ENCODE data around the gene STN1. TPM values are rescaled to one million over a fixed set of nuclear protein-coding genes. Genes with fewer than 3 reads are reported as not detected.

The STN1 gene
- total and polyA plus RNA-seq, 9 of the 15 experiments (the other 6 are each of a cell fraction or from before 2014, with no cell fraction given), result 9.1 to 19.6 (median 13.8) TPM

DNA sequence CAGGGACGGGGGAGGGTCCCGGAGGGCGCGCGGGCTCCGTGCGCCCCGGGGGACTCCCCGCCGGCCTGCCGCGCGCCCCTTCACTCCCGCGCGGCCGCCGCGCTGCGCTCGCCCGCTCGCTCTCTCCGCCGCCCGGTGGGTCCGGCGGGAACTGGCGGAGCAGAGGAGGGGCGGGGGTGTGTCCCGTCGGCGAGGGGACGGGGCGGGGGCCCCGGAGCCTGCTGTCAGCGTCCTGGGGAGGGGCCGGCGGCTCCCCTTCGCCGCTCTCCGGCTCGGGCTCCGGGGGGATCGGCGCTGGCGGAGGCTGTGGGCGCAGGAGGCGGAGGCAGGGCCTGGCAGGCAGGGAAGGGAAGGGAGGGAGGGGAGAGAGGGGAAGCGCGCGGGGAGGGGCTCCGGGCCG lies 62.6 kb downstream of the STN1 start, which contains the start of gene SH3PXD2A:
TSS of gene SH3PXD2A (minus strand) at position 153 of the 400 bp plus-strand sequence. CDS start 310 bp downstream, outside the sequence.
- in situ Hi-C loops (cut with MboI), result loop anchor here (25.0 kb wide), 1 partner anchor 268 kb away; no protein-coding TSS in a partner anchor

More for the DNA sequence above, 62.6 kb downstream of the STN1 start, which contains the start of gene SH3PXD2A:
- ChIA-PET CTCF (ENCODE audit: low intra/inter-chr PET ratio) (no interaction called here), POLR2A (no interaction called here)
- no peaks in the 10 kb centered on the region for H3K79me2 ChIP-seq (ENCODE audit: control insufficient read depth, insufficient read depth, low read length)
- FAIRE-seq (no peak), DNase-seq (ENCODE audit: extremely low read depth in 1 of 4, low spot score in 3 of 4) (peak in 2 of 4 experiments; percentile 15 to 17), ATAC-seq (no peak)
- H3K9me3 ChIP-seq (replicated peaks; ENCODE audit: control insufficient read depth, insufficient read depth, low read depth, low read length), result no peaks in the 10 kb centered on the region
- TF ChIP-seq ATF7 (IDR thresholded peaks at IDR 0.05) (no peak), ZNF354B (CRISPR knock-in tag; IDR thresholded peaks at IDR 0.05) (no peak)
- TF ChIP-seq, protein P1, sequence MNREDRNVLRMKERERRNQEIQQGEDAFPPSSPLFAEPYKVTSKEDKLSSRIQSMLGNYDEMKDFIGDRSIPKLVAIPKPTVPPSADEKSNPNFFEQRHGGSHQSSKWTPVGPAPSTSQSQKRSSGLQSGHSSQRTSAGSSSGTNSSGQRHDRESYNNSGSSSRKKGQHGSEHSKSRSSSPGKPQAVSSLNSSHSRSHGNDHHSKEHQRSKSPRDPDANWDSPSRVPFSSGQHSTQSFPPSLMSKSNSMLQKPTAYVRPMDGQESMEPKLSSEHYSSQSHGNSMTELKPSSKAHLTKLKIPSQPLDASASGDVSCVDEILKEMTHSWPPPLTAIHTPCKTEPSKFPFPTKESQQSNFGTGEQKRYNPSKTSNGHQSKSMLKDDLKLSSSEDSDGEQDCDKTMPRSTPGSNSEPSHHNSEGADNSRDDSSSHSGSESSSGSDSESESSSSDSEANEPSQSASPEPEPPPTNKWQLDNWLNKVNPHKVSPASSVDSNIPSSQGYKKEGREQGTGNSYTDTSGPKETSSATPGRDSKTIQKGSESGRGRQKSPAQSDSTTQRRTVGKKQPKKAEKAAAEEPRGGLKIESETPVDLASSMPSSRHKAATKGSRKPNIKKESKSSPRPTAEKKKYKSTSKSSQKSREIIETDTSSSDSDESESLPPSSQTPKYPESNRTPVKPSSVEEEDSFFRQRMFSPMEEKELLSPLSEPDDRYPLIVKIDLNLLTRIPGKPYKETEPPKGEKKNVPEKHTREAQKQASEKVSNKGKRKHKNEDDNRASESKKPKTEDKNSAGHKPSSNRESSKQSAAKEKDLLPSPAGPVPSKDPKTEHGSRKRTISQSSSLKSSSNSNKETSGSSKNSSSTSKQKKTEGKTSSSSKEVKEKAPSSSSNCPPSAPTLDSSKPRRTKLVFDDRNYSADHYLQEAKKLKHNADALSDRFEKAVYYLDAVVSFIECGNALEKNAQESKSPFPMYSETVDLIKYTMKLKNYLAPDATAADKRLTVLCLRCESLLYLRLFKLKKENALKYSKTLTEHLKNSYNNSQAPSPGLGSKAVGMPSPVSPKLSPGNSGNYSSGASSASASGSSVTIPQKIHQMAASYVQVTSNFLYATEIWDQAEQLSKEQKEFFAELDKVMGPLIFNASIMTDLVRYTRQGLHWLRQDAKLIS (CRISPR knock-in tag; IDR thresholded peaks at IDR 0.05), result no peak
- no peak within 1 kb of the TSS for H3K4me2 ChIP-seq (ENCODE audit: insufficient read depth, low read length)
- peaks cover 7 to 41% of the 10 kb centered on the region in 2 experiments for H3K27me3 ChIP-seq (ENCODE audit: control insufficient read depth in 2 of 2, insufficient read depth in 2 of 2, low read length in 2 of 2)
- no peak within 1 kb of the TSS for H2AFZ ChIP-seq (ENCODE audit: low read depth, low read length)
- no peaks in the 10 kb centered on the region for H3K36me3 ChIP-seq (ENCODE audit: control insufficient read depth, insufficient read depth, low read length)
- 13% methylated on average over 8 of the region's 54 CpGs for WGBS (ENCODE audit: insufficient coverage, low coverage, missing lambda C conversion rate)
- H3K9me1 ChIP-seq (ENCODE audit: control insufficient read depth, insufficient read depth, low read length), result no peaks in the 10 kb centered on the region
- H3K4me1 ChIP-seq (replicated peaks in 1 of 2; ENCODE audit: control insufficient read depth in 2 of 2, insufficient read depth in 2 of 2, low read length in 2 of 2), result peaks cover 0 to 7% of the 10 kb centered on the region in 2 experiments; a peak in 1 of 5 replicates
- H3K9ac ChIP-seq (ENCODE audit: insufficient read depth in 1 of 2, low read depth in 2 of 2, low read length in 2 of 2), result no peak within 1 kb of the TSS
- intact Hi-C loops (cut with micrococcal nuclease), result loop anchor here (5.0 kb wide), 1 partner anchor 123 kb away; no protein-coding TSS in a partner anchor
- BruUV-seq (replicated peaks), result no TSS peak
- H4K20me1 ChIP-seq (replicated peaks; ENCODE audit: control insufficient read depth, insufficient read depth, low read length), result no peaks in the 10 kb centered on the region
- H3K4me3 ChIP-seq, result no peak within 1 kb of the TSS
- H3K27ac ChIP-seq (ENCODE audit: extremely low read depth, low read depth, low read length), result no peak within 1 kb of the TSS

Measured in K562 (cell line).